GM19043 (cell line): ENCODE results near the gene DCUN1D2.

Source experiments
- ATAC-seq: cut with Tn5 transposase; IDR thresholded peaks from one replicate; pipeline ENCODE4 v1.9.1; 2021; ENCODE audit warnings: low read depth; ENCODE audit not compliant: unreplicated experiment

Gene DCUN1D2

DNA sequence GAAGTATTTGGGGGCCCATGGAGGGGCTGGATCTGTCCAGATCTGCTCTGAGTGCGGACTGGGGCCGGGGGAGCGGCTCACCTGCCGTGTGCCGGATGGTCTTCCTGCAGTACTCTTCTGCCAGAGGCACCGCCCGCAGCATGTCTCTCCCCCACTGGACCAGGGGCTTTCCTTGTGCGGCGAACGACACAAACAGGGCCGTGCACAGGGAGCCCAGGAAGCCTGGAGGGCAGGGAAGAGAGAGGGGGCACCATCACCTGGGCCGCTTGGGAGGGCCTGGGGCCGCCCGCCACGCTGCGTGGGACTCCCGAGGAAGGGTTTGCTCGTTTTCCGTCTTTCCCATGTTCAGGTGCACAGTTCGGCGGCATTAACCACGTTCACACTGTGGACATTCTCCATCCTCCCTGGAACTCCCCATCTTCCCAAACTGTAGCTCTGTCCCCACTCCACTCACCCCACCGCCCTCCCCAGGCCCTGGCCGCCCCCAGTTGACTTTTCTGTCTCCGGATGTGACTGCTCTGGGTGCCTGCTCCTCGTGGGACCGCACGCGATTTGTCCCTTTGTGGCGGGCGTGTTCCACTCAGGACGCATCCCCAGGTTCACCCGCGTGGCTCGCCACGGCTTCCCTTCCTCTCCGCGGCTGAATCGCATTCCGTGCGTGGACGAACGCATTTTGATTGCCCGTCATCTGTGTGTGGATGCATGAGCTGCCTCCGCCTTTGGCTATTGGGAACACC is 61.5 kb downstream of the DCUN1D2 start:
- no peak for ATAC-seq

DNA sequence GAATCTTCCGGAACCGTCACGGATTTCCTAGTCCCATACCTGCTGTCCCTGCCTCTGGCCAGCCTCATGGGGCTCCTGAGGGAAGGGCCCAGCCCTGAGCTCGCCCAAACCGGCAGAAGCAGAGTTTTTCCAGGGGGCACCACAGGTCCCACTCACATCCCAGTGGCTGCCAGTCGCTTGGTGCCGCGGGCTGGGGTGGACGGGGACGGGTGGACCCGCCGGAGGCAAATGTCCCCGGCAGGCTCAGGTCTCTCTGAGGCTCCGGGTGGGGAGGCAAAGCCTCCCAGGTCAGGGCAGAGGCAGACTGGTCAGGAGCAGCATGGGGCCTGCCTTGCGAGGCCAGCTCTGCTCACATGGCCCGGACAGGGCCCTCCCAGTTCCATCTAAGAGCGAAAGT is 62.0 kb downstream of the DCUN1D2 start:
- no peak for ATAC-seq

DNA sequence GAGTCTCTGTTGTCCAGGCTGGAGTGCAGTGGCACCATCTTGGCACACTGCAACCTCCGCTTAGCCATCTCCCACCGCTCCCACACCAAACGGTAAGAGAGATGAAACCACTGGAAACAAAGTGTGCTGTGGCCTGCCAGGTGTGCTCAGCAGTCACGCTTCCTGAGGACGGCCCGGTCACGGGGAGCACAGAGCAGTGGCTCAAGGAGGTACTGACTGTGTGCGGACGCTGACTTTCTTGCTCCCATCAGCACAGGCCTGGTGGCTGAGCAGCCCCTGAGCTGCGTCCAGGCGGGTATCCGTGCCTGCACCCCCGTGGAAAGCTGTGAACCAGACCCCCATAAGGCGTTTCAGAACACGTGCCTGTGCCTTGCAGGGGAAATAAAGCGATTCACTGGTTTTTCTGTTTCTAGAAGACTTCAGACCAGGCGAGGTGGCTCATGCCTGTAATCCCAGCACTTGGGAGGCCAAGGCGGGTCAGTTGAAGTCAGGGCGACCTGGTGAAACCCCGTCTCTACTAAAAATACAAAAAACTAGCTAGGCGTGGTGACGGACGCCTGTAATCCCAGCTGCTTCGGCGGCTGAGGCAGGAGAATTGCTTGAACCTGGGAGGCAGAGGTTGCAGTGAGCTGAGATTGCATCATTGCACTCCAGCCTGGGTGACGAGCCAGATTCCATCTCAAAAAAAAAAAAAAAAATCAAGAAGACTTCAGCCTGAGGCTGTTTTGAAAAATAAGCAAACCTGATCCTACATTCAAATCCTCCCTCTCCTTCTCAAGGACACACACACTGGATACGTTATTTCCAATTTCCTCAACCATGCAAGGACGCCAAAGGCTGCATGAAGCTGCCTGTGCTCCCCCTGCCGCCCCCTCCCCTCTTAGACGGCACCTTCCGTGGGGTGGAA is 62.7 kb downstream of the DCUN1D2 start:
- no peak for ATAC-seq

- no peak for ATAC-seq
Observed at GRCh38 chr13:113426591-113426986, 63.9 kb downstream of the DCUN1D2 start.

DNA sequence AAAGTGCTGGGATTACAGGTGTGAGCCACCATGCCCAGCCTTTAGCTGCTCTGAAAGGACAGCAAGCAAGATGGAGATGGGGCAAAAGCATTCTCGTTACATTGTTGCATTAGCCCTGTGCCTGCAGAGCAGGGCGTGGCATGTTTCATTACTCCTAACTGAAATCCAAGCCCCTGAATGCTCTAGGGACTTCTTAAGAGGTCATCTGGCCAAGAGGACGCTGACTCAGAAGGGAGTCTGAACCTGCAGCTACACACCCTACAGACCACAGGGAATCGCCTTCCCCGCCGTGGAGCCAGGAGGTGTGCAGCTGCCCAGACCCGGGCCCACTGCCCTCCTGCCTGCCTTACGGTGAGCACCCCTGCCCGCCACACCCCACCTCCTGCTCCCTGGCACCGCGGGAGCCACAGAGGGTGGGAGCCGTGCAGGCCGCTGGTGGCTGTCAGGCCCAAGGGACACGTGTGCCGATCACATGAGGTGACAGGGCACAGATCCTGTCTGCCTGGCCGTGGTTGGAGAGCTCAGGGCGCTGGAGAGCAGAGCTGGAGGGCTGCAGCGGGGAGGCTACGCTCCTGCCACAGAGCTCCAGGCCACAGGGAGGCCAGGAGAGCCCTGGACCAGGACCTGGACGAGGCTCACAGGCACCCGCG is 64.4 kb downstream of the DCUN1D2 start:
- ATAC-seq = no peak

DNA sequence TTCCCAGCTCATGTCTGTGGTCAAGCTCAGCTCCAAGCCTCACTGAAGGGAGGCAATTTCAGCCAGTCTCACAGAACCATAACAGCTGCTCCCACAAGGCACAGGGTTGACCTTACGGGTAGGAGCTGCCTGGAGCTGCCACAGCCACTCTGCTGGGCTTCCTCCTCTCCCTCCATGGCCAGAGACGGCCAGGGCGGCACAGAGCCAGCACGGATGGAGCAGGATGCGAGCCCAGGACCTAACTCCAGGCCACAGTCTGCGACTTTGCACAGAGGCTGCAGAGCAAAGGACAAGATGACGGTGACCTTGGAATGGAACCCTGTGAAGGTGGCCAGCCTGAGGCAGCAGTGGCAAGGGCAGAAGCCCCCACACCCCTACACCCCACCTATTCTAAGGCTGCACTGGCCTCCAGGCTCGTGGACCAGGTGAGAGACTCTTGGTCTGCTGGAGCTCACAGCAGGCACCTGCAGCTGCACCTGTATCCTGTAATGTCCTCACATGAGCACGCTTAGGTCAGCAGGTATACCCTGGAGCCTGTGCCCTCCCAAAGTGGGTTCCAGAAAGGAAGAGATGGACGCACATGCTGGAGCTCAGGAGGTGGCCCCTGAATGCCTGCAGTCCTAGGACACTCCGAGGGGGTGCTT is 66.9 kb downstream of the DCUN1D2 start:
- no peak for ATAC-seq

DNA sequence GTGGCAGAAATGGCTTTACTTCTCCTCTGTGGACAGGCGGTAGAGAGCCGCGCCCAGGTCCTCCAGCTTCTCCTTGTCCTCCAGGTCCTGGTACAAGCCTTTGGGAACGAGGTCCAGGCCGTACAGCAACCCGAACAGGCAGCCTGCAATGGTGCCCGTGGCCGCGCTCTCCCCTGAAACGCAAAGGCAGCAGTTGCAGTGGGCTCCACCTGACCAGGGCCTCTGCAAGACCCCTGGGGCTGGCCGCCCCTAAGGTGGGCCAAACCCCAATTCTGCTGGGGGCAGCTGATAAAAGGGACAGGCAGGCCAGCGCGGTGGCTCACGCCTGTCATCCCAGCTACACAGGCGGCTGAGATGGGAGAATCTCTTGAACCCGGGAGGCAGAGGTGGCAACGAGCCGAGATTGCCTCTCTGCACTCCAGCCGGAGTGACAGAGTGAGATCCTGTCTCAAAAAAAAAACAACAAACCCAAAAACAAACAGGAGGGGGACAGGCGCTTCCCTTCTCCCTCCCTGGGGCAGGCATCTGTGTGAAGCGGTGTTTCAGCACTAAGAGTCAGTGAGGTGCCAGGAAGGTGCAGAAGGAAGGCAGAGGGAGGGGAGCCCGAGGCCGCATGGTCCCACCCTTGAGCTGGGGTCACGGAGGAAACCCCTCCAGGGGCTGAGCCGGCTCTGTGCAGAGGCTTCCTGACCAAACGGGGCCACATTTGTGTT is 67.5 kb downstream of the DCUN1D2 start:
- no peak for ATAC-seq

GRCh38 chr13:113421673-113422270 is 68.7 kb downstream of the DCUN1D2 start:
- no peak for ATAC-seq

- ATAC-seq = no peak
Observed at GRCh38 chr13:113420833-113421600, 69.5 kb downstream of the DCUN1D2 start.

DNA sequence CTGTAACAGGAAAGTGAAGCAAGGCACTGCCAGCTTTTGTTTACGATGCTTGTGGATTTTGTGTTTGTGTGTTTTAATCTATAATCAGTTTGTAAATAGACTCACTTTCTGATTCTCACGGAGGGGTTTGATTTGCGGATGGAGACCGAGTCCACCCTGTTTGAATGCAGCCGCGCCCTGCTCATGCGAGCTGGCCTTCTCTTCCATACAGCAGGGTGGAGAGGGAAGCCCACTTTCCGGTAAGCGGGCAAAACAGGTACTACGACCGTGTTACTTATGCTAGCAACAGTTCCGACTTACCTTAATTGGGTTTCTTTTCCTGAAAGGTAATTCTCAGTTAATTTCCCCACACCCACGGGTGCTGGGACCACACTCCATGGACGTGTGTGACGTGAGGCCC is 70.3 kb downstream of the DCUN1D2 start:
- no peak for ATAC-seq

DNA sequence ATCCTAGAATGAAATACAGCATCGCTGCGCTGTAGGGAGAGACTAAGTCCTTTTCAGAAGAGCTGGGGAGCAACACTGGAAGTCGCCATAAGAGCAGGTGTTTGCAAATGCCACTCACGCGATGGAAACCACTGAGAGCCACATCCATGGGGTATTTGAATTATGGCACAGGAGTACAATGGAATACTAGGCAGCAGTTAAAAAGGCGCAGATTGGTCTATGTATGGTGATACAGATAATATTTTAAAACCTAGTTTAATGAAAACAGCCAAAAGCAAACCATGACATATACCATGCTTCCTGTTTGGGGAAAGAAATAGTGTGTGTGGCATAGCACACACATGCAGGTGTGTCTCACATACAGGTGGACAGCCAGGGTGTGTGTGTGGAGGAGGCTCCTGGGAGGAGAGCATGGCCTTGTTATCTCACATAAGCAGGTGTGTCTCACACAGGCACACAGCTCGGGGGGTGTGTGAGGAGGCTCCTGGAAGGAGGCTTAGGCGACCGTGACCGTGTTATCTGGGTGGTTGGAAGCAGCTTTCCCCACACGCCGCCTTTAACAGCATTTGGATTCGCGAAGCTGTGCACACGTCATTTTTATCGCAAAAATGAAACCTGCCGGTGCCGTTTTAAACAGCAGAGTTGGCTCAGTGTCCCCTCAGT is 70.8 kb downstream of the DCUN1D2 start:
- ATAC-seq = no peak

- ATAC-seq = no peak
Observed at GRCh38 chr13:113418722-113419049, 71.8 kb downstream of the DCUN1D2 start.

DNA sequence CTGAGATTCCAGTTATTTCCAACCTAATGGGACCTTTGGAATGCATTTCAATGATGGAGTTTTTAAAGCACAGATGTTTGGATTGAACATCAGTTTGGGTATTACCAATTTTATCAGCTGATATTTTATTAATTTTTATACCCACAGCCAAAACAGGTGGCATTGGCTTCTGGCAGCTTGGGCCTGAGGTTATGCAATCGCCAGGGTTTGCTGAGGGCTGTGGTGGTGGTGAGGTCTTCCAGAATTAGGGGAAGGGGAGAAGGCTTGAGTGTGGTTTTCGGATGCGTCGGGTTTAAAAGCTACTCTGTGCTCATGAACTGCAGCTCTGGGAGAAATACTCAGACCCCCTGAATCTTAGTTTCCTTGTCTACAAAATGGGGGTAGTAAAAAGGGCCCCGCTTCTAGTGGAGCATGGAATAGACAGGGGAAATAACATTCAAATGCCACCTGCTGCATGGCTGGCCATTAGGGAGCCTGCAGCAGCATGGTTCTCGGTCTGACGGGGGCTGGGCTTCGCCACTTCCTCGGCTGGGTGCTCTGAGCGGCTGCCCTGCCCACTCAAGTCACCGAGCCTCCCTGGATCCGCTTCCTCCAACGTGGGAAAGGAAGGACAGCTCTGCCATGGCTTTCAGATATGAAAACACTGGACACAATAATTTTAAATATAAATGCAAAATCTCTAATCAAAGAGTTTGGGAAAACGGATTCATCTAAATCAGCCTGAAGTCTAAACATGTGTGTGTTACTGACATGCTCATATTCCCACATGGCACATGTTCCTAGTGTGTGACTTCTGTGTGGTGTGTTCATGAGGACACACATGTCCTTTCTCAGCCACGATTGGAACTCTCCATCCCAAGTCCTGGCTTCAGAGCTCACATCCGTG is 72.4 kb downstream of the DCUN1D2 start:
- no peak for ATAC-seq

DNA sequence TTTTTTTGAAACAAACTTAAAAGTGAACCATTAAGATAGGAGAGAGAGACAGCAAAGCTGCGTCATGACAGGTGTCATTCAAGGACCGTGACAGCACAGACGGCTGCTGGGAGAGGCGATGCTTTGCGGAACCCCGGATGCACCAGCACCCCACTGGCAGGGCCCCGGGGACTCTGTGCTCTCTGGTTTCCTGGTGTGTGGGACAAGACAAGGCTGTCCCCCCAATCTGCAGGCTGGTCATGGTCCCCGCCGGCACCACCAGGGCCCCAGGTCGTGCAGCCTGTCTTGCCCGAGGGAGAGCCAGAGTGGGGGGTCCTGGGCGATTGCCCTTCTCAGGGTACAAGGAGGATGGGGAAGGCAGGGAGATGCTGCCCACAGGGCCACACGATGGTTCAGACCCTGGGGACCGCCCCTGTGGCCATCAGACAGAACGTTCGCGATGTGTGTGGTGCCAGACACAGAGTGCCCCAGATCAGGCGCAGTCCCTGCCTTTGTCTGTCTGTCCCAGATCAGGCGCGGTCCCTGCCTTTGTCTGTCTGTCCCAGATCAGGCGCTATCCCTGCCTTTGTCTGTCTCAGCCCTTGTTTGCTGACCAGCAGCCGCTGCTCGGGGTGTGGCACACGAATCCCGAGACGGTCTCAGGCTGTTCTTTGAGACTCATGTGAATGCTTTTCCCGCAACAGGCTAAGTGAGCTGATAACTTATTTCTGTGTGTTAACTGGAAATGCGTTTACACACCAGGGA is 73.3 kb downstream of the DCUN1D2 start:
- no peak for ATAC-seq

GRCh38 chr13:113415825-113416224 is 74.7 kb downstream of the DCUN1D2 start:
- no peak for ATAC-seq

GRCh38 chr13:113415032-113415431 is 75.5 kb downstream of the DCUN1D2 start:
- ATAC-seq = no peak

GRCh38 chr13:113414335-113414734 is 76.2 kb downstream of the DCUN1D2 start:
- no peak for ATAC-seq
